Testis (tissue), 3 donors: Measurements from ENCODE around the gene RAPGEF4. TPM values are rescaled to one million over a fixed set of nuclear protein-coding genes. Genes with fewer than 3 reads are reported as not detected.

ENCODE experiments used
- DNase-seq: peaks from one replicate; pipeline ENCODE4 v3.0.0-alpha.2; 2019
- H3K27ac ChIP-seq, 2 donors: fragments of 200-600 bp; sonication (generic); one replicate each; pipeline ENCODE4 v1.5.1; 2019
- H3K27me3 ChIP-seq: fragments of 200-600 bp; sonication (generic); one replicate; pipeline ENCODE4 v1.5.1; 2019
- H3K36me3 ChIP-seq: fragments of 200-600 bp; sonication (generic); one replicate; pipeline ENCODE4 v1.5.1; 2017; ENCODE audit warnings: low read depth; ENCODE audit errors: missing control alignments
- H3K4me1 ChIP-seq: fragments of 200-600 bp; sonication (generic); one replicate; pipeline ENCODE4 v1.5.1; 2019
- H3K4me3 ChIP-seq, 2 donors: fragments of 200-600 bp; sonication (generic); one replicate each; pipeline ENCODE4 v1.5.1; 2017 to 2019
- H3K9me3 ChIP-seq: fragments of 200-600 bp; sonication (generic); one replicate; pipeline ENCODE4 v1.5.1; 2017
- POLR2A ChIP-seq: fragments of 450-650 bp; IDR thresholded peaks from one replicate; pipeline ENCODE4 v1.6.1; 2017; ENCODE audit warnings: antibody characterized with exemption, mild to moderate bottlenecking, moderate library complexity
- WGBS, 2 donors: methylation state at CpG; one replicate each; pipeline ENCODE4 v1.1.5; 2018; 5-methylcytosine and 5-hydroxymethylcytosine counted together
- intact Hi-C: fragments of 100-400 bp; cut with DNase I; formaldehyde crosslinking; loops from one replicate; pipeline ENCODE4 v1.15.1; 2023; ENCODE audit warnings: low total_unique reads
- polyA plus RNA-seq: library from polyadenylated mRNA; stranded (reverse); fragments of 350-450 nt; fragmentation: Illumina TruSeq; extraction: RNeasy Lipid Tissue Mini Kit (QIAGEN cat#74804); gene quantifications from one replicate; pipeline ENCODE4 v1.2.3, GENCODE V29; 2014; ENCODE audit warnings: low read depth, low replicate concordance; ENCODE audit not compliant: insufficient read depth
- total RNA-seq, 2 donors: library from RNA; depleted of rRNA; stranded (reverse); fragments of >200 nt; gene quantifications; one replicate each; pipeline ENCODE4 v1.2.3, GENCODE V29; 2016
- TF ChIP-seq, protein P1 (sequence below), 3 experiments: fragments of 450-650 bp in 2 of 3; fragments of 200-600 bp in 1 of 3; sonication (generic) in 1 of 3; IDR thresholded peaks; one replicate each; pipeline ENCODE4 v1.5.1; 2016 to 2019; ENCODE audit warnings: antibody characterized with exemption in 3 of 3, mild to moderate bottlenecking in 2 of 3, moderate library complexity in 1 of 3

The RAPGEF4 gene
- total and polyA plus RNA-seq, 3 donors from 2014 or later: 14.3 to 42.6 (median 22.5) TPM

DNA sequence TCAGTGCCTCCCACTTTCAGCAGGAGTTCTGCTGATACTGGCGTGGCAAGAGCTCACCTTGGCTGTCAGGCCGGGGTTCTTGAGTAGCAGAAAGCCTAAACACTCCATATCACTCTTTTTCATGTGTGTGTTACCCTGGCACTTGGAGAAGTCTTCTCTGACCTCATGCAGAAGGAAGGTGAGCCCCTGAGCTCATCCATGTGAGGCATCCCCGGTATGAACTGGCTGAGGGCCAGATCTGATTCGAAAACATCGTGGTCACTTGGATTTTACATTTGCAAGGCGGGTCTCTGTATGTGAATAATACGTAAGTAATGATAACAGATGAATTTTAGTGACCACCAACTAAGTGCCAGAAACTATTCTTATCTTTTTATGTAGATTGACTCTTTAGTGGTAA, 93.6 kb downstream of the RAPGEF4 start:
- no peak for DNase-seq
- TF ChIP-seq, protein P1, sequence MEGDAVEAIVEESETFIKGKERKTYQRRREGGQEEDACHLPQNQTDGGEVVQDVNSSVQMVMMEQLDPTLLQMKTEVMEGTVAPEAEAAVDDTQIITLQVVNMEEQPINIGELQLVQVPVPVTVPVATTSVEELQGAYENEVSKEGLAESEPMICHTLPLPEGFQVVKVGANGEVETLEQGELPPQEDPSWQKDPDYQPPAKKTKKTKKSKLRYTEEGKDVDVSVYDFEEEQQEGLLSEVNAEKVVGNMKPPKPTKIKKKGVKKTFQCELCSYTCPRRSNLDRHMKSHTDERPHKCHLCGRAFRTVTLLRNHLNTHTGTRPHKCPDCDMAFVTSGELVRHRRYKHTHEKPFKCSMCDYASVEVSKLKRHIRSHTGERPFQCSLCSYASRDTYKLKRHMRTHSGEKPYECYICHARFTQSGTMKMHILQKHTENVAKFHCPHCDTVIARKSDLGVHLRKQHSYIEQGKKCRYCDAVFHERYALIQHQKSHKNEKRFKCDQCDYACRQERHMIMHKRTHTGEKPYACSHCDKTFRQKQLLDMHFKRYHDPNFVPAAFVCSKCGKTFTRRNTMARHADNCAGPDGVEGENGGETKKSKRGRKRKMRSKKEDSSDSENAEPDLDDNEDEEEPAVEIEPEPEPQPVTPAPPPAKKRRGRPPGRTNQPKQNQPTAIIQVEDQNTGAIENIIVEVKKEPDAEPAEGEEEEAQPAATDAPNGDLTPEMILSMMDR (IDR thresholded peaks at IDR 0.05): no peak
- no peak for TF ChIP-seq POLR2A
- no peaks in the 10 kb centered on the region for H3K27me3 ChIP-seq
- H3K27ac ChIP-seq: no peak overlapping the region
- no peaks in the 10 kb centered on the region for H3K4me1 ChIP-seq
- 83 to 87% methylated on average over 5 to 7 of the region's 7 CpGs for WGBS, 2 donors
- H3K4me3 ChIP-seq: no peak overlapping the region
- intact Hi-C loops: no loop called here
- no peaks in the 10 kb centered on the region for H3K36me3 ChIP-seq
- no peaks in the 10 kb centered on the region for H3K9me3 ChIP-seq

DNA sequence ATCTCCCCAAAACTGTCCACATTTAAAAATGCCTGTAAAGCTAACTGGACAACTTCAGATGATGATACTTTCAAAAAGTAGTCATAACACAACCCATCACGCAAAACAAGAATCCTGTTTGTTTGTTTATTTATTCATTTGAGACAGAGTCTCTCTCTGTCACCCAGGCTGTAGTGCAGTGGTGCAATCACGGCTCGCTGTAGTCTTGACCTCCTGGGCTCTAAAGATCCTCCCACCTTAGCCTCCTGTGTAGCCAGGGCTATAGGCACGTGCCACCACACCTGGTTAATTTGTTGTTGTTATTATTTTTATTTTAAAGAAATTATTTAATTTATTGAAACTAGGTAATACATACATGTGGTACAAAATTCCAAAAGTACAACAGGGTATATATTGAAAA, 94.8 kb downstream of the RAPGEF4 start:
- no peaks in the 10 kb centered on the region for H3K4me1 ChIP-seq
- intact Hi-C loops: no loop called here
- no peaks in the 10 kb centered on the region for H3K27me3 ChIP-seq
- H3K9me3 ChIP-seq: no peaks in the 10 kb centered on the region
- 91 to 94% methylated on average over 4 of the region's 4 CpGs for WGBS, 2 donors
- H3K36me3 ChIP-seq: no peaks in the 10 kb centered on the region
- H3K4me3 ChIP-seq: no peak overlapping the region
- TF ChIP-seq POLR2A: no peak
- TF ChIP-seq, protein P1 (IDR thresholded peaks at IDR 0.05): no peak
- no peak overlapping the region for H3K27ac ChIP-seq
- no peak for DNase-seq

DNA sequence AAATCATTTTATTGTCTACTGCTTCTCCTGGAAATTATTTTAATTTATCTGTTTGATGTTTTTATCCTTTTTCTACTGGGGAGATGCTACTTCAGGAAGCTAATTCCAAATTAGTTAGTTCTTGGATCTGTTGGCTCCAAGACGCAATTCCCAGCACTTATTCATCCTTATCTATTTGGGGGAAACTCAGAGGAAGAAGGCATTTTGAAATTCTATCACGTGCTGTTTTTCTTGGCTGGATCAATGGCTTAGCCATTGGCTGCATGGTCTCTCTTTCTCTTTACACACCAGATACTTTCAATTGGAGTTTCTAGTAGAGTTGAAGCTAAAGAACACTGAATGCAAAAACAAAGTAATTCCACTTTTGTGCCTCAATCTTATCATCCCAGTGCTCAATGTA, 98.3 kb downstream of the RAPGEF4 start:
- Histone ChIP-seq H3K36me3 (no peaks in the 10 kb centered on the region), H3K27me3 (no peaks in the 10 kb centered on the region), H3K4me1 (no peaks in the 10 kb centered on the region), H3K27ac (no peak overlapping the region), H3K4me3 (no peak overlapping the region), H3K9me3 (no peaks in the 10 kb centered on the region)
- 35 to 52% methylated on average over 2 of the region's 2 CpGs for WGBS, 2 donors
- TF ChIP-seq, protein P1 (IDR thresholded peaks at IDR 0.05): no peak
- TF ChIP-seq POLR2A: no peak
- no peak for DNase-seq
- intact Hi-C loops: no loop called here

DNA sequence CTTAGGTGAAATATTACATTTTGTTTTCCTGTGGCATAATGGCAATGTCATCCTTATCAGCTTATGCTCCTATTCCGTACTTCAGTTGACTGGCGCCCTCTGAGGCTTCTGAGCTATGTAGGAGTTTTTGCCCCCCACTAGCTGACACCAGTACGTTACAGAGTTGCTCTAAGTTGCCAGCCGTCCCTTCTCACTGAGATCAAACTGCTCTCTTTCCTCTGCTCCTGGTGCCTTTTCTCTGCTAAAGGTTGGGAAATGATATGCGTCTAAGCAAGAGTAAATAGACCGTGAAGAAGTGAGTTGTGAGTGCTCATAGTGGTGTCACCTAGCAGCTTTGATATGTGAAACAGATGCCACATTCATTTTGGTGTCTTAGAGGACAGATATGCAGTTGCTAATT, 99.2 kb downstream of the RAPGEF4 start:
- no peaks in the 10 kb centered on the region for H3K9me3 ChIP-seq
- no peak overlapping the region for H3K27ac ChIP-seq
- no peak for DNase-seq
- no peaks in the 10 kb centered on the region for H3K36me3 ChIP-seq
- TF ChIP-seq POLR2A: no peak
- TF ChIP-seq, protein P1 (IDR thresholded peaks at IDR 0.05): no peak
- intact Hi-C loops: no loop called here
- H3K4me3 ChIP-seq: no peak overlapping the region
- 77 to 86% methylated on average over 6 of the region's 6 CpGs for WGBS, 2 donors
- no peaks in the 10 kb centered on the region for H3K4me1 ChIP-seq
- H3K27me3 ChIP-seq: no peaks in the 10 kb centered on the region

DNA sequence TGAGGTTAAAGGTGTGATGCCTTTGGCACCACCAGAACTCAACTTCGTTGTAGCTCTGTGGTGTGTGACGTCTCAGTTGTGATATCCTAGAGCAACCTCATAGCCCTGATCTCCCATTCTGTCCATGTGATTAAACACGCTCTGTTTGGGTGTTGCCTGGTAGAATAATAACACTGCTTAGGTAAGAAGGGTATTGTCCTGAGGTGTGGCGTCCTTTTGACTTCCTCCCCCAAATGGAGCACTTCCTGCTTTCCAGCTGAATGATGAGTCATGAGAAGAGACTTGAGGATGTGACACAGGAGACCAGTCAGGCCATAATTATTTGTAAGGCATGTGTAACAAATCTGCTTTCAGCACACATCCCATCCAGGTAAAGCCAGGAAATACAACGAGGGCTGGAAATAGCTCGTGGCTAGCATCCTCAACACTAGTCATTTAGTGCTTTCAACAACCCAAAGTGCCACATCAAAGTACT, 100.7 kb downstream of the RAPGEF4 start:
- no peak for DNase-seq
- no peak for TF ChIP-seq POLR2A
- TF ChIP-seq, protein P1 (IDR thresholded peaks at IDR 0.05): no peak
- intact Hi-C loops: no loop called here
- no peaks in the 10 kb centered on the region for H3K36me3 ChIP-seq
- H3K27ac ChIP-seq: no peak overlapping the region
- no peak overlapping the region for H3K4me3 ChIP-seq
- no peaks in the 10 kb centered on the region for H3K9me3 ChIP-seq
- 84 to 86% methylated on average over 6 of the region's 6 CpGs for WGBS, 2 donors
- H3K4me1 ChIP-seq: no peaks in the 10 kb centered on the region
- H3K27me3 ChIP-seq: no peaks in the 10 kb centered on the region
